Osteocyte (in vitro differentiated cells): ENCODE measurements around the gene CABLES2. TPM values are rescaled to one million over a fixed set of nuclear protein-coding genes. Genes with fewer than 3 reads are reported as not detected.

Experiments
- DNase-seq: peaks from one replicate; pipeline ENCODE4 v3.0.0; 2021; ENCODE audit warnings: mixed read lengths; ENCODE audit not compliant: unreplicated experiment; ENCODE audit errors: extremely low spot score
- H3K27ac Mint-ChIP-seq: one replicate; pipeline ENCODE4 v1.8.0; 2021; ENCODE audit warnings: mild to moderate bottlenecking, mixed read lengths; ENCODE audit not compliant: unreplicated experiment
- H3K27me3 Mint-ChIP-seq: one replicate; pipeline ENCODE4 v1.8.0; 2021; ENCODE audit warnings: mixed read lengths; ENCODE audit not compliant: unreplicated experiment
- H3K36me3 Mint-ChIP-seq: one replicate; pipeline ENCODE4 v1.8.0; 2021; ENCODE audit warnings: mixed read lengths; ENCODE audit not compliant: unreplicated experiment
- H3K4me1 Mint-ChIP-seq: one replicate; pipeline ENCODE4 v1.8.0; 2021; ENCODE audit warnings: mixed read lengths; ENCODE audit not compliant: unreplicated experiment
- H3K4me3 Mint-ChIP-seq: one replicate; pipeline ENCODE4 v1.8.0; 2021; ENCODE audit warnings: mild to moderate bottlenecking, moderate library complexity, mixed read lengths; ENCODE audit not compliant: unreplicated experiment
- H3K9me3 Mint-ChIP-seq: one replicate; pipeline ENCODE4 v1.8.0; 2021; ENCODE audit warnings: mixed read lengths; ENCODE audit not compliant: unreplicated experiment
- total RNA-seq: library from RNA; stranded (reverse); gene quantifications from 2 replicates; pipeline ENCODE4 v1.2.1, GENCODE V29; 2021
- TF ChIP-seq, protein P1 (sequence below): fragments of 200-600 bp; sonication (generic); IDR thresholded peaks from 2 replicates; pipeline ENCODE4 v1.5.0; 2021; ENCODE audit warnings: antibody characterized with exemption, mild to moderate bottlenecking, moderate library complexity

The CABLES2 gene
- total RNA-seq, 1 donor from 2014 or later, result 8.8 TPM

- Mint-ChIP-seq H3K27me3 (no peaks in the 10 kb centered on the region), H3K36me3 (peaks cover 6% of the 10 kb centered on the region), H3K9me3 (no peaks in the 10 kb centered on the region), H3K4me1 (peaks cover 38% of the 10 kb centered on the region), H3K27ac (no peak overlapping the region), H3K4me3 (no peak overlapping the region)
- no peak for DNase-seq
- TF ChIP-seq, protein P1, sequence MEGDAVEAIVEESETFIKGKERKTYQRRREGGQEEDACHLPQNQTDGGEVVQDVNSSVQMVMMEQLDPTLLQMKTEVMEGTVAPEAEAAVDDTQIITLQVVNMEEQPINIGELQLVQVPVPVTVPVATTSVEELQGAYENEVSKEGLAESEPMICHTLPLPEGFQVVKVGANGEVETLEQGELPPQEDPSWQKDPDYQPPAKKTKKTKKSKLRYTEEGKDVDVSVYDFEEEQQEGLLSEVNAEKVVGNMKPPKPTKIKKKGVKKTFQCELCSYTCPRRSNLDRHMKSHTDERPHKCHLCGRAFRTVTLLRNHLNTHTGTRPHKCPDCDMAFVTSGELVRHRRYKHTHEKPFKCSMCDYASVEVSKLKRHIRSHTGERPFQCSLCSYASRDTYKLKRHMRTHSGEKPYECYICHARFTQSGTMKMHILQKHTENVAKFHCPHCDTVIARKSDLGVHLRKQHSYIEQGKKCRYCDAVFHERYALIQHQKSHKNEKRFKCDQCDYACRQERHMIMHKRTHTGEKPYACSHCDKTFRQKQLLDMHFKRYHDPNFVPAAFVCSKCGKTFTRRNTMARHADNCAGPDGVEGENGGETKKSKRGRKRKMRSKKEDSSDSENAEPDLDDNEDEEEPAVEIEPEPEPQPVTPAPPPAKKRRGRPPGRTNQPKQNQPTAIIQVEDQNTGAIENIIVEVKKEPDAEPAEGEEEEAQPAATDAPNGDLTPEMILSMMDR, result no peak
These were observed 53.6 kb downstream of the CABLES2 start for GRCh38 chr20:62353289-62354030.

- peaks cover 32% of the 10 kb centered on the region for H3K4me1 Mint-ChIP-seq
- DNase-seq, result no peak
- H3K27ac Mint-ChIP-seq, result no peak overlapping the region
- H3K4me3 Mint-ChIP-seq, result no peak overlapping the region
- TF ChIP-seq, protein P1, result no peak
- no peaks in the 10 kb centered on the region for H3K27me3 Mint-ChIP-seq
- peaks cover 11% of the 10 kb centered on the region for H3K36me3 Mint-ChIP-seq
- H3K9me3 Mint-ChIP-seq, result no peaks in the 10 kb centered on the region
These were observed 54.4 kb downstream of the CABLES2 start for GRCh38 chr20:62352402-62353288.

GRCh38 chr20:62351469-62352401 is 55.4 kb downstream of the CABLES2 start:
- Mint-ChIP-seq H3K27ac (no peak overlapping the region), H3K27me3 (no peaks in the 10 kb centered on the region), H3K4me3 (no peak overlapping the region), H3K4me1 (peaks cover 23% of the 10 kb centered on the region), H3K36me3 (peaks cover 11% of the 10 kb centered on the region), H3K9me3 (no peaks in the 10 kb centered on the region)
- TF ChIP-seq, protein P1, result no peak
- no peak for DNase-seq

GRCh38 chr20:62350629-62351422 is 56.3 kb downstream of the CABLES2 start:
- DNase-seq, result no peak
- Mint-ChIP-seq H3K36me3 (peaks cover 11% of the 10 kb centered on the region), H3K27ac (no peak overlapping the region), H3K4me1 (peaks cover 14% of the 10 kb centered on the region), H3K4me3 (no peak overlapping the region), H3K9me3 (no peaks in the 10 kb centered on the region), H3K27me3 (no peaks in the 10 kb centered on the region)
- TF ChIP-seq, protein P1, result no peak
